ENCODE data around the gene HBE1. TPM values are rescaled to one million over a fixed set of nuclear protein-coding genes. Genes with fewer than 3 reads are reported as not detected.

HBE1 gene
- total RNA-seq, 1 donor from 2014 or later: not detected

DNA sequence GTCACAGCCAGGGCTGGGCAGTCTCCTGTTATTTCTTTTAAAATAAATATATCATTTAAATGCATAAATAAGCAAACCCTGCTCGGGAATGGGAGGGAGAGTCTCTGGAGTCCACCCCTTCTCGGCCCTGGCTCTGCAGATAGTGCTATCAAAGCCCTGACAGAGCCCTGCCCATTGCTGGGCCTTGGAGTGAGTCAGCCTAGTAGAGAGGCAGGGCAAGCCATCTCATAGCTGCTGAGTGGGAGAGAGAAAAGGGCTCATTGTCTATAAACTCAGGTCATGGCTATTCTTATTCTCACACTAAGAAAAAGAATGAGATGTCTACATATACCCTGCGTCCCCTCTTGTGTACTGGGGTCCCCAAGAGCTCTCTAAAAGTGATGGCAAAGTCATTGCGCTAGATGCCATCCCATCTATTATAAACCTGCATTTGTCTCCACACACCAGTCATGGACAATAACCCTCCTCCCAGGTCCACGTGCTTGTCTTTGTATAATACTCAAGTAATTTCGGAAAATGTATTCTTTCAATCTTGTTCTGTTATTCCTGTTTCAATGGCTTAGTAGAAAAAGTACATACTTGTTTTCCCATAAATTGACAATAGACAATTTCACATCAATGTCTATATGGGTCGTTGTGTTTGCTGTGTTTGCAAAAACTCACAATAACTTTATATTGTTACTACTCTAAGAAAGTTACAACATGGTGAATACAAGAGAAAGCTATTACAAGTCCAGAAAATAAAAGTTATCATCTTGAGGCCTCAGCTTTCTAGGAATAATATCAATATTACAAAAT lies 18.6 kb upstream of the HBE1 start:
- no peak overlapping the region for H3K4me3 Mint-ChIP-seq
- Histone ChIP-seq H3K9me3 (ENCODE audit: low read depth) (no peaks in the 10 kb centered on the region), H3K4me2 (no peak overlapping the region), H3K36me3 (no peaks in the 10 kb centered on the region), H3K79me2 (ENCODE audit: low read depth) (no peaks in the 10 kb centered on the region), H3F3A (ENCODE audit: low read depth) (no peaks in the 10 kb centered on the region), H4K20me1 (ENCODE audit: low read depth) (no peaks in the 10 kb centered on the region), H2AFZ (replicated peaks) (no peak overlapping the region), H3K4me3 (no peak overlapping the region), H3K9ac (no peak overlapping the region), H3K4me1 (no peaks in the 10 kb centered on the region), H3K27ac (no peak overlapping the region), H3K27me3 (no peaks in the 10 kb centered on the region)
- H3K9me3 Mint-ChIP-seq: no peaks in the 10 kb centered on the region
- no peaks in the 10 kb centered on the region for H3K36me3 Mint-ChIP-seq
- H3K27ac Mint-ChIP-seq: no peak overlapping the region
- TF ChIP-seq EZH2phosphoT487 (IDR thresholded peaks at IDR 0.05): no peak
- TF ChIP-seq EZH2 (IDR thresholded peaks at IDR 0.05): no peak
- TF ChIP-seq, protein P1, sequence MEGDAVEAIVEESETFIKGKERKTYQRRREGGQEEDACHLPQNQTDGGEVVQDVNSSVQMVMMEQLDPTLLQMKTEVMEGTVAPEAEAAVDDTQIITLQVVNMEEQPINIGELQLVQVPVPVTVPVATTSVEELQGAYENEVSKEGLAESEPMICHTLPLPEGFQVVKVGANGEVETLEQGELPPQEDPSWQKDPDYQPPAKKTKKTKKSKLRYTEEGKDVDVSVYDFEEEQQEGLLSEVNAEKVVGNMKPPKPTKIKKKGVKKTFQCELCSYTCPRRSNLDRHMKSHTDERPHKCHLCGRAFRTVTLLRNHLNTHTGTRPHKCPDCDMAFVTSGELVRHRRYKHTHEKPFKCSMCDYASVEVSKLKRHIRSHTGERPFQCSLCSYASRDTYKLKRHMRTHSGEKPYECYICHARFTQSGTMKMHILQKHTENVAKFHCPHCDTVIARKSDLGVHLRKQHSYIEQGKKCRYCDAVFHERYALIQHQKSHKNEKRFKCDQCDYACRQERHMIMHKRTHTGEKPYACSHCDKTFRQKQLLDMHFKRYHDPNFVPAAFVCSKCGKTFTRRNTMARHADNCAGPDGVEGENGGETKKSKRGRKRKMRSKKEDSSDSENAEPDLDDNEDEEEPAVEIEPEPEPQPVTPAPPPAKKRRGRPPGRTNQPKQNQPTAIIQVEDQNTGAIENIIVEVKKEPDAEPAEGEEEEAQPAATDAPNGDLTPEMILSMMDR (IDR thresholded peaks at IDR 0.05): no peak
- no peaks in the 10 kb centered on the region for H3K4me1 Mint-ChIP-seq
- H3K27me3 Mint-ChIP-seq (ENCODE audit: insufficient read depth, low read depth): peaks cover 2% of the 10 kb centered on the region
- no peak for DNase-seq (ENCODE audit: low spot score)

DNA sequence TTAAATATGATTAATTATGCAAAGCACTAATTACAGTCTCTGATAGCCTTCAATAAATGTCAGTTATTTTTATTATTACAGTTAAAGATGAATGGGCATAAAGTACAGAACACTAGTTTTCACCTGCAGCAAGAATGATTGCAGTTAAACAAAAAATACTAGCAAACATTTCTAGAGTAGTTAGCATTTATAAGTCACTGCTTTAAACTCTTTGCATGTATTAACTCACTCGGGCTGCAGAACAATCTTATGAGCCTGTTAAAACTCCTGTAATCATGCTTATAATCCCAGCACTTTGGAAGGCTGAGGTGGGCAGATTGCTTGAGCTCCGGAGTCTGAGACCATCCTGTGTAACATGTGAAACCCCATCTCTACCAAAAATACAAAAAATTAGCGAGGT lies 17.2 kb upstream of the HBE1 start:
- H3K4me3 ChIP-seq: no peak overlapping the region

DNA sequence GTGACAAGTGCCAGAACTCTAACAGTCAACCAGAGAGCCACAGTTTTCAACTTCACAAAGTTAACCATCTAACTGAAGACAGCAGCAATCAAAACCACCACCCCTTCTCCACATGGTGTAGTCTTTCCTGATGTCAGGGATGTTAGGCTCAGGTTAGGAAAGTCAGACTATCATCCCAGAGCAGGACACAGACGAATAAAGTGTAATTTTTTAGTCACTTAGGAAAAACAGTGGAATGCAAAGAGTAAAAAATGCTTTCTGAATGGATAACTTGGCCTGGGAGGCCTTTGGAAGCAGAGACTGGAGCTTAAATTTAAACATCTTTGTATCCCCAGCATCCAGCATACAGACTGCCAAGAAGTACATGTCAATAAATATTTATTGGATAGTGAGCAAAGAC lies 16.6 kb upstream of the HBE1 start:
- no peak for DNase-seq (ENCODE audit: low spot score)
- Histone ChIP-seq H3K27ac (no peak overlapping the region), H3K27me3 (no peaks in the 10 kb centered on the region), H2AFZ (replicated peaks) (no peak overlapping the region), H3K9me3 (ENCODE audit: low read depth) (no peaks in the 10 kb centered on the region), H4K20me1 (ENCODE audit: low read depth) (no peaks in the 10 kb centered on the region), H3K4me3 (no peak overlapping the region), H3K9ac (no peak overlapping the region), H3K36me3 (no peaks in the 10 kb centered on the region), H3K4me1 (no peaks in the 10 kb centered on the region), H3F3A (ENCODE audit: low read depth) (no peaks in the 10 kb centered on the region), H3K4me2 (no peak overlapping the region), H3K79me2 (ENCODE audit: low read depth) (no peaks in the 10 kb centered on the region)
- TF ChIP-seq, protein P1 (IDR thresholded peaks at IDR 0.05): no peak
- TF ChIP-seq EZH2phosphoT487 (IDR thresholded peaks at IDR 0.05) (no peak), EZH2 (IDR thresholded peaks at IDR 0.05) (no peak)
- H3K4me1 Mint-ChIP-seq: no peaks in the 10 kb centered on the region
- H3K9me3 Mint-ChIP-seq: no peaks in the 10 kb centered on the region
- H3K27ac Mint-ChIP-seq: no peak overlapping the region
- peaks cover 2% of the 10 kb centered on the region for H3K27me3 Mint-ChIP-seq (ENCODE audit: insufficient read depth, low read depth)
- H3K36me3 Mint-ChIP-seq: no peaks in the 10 kb centered on the region
- H3K4me3 Mint-ChIP-seq: no peak overlapping the region

More for the DNA sequence above, 17.2 kb upstream of the HBE1 start:
- Mint-ChIP-seq H3K27ac (no peak overlapping the region), H3K27me3 (ENCODE audit: insufficient read depth, low read depth) (peaks cover 2% of the 10 kb centered on the region), H3K4me1 (no peaks in the 10 kb centered on the region), H3K9me3 (no peaks in the 10 kb centered on the region), H3K4me3 (no peak overlapping the region), H3K36me3 (no peaks in the 10 kb centered on the region)
- no peak overlapping the region for H2AFZ ChIP-seq (replicated peaks)
- H3K36me3 ChIP-seq: no peaks in the 10 kb centered on the region
- H3K9me3 ChIP-seq (ENCODE audit: low read depth): no peaks in the 10 kb centered on the region
- DNase-seq (ENCODE audit: low spot score): no peak
- H3K79me2 ChIP-seq (ENCODE audit: low read depth): no peaks in the 10 kb centered on the region
- no peaks in the 10 kb centered on the region for H3K4me1 ChIP-seq
- TF ChIP-seq EZH2 (IDR thresholded peaks at IDR 0.05): no peak
- no peak for TF ChIP-seq EZH2phosphoT487 (IDR thresholded peaks at IDR 0.05)
- TF ChIP-seq, protein P1 (IDR thresholded peaks at IDR 0.05): no peak
- no peaks in the 10 kb centered on the region for H4K20me1 ChIP-seq (ENCODE audit: low read depth)
- H3K27ac ChIP-seq: no peak overlapping the region
- no peak overlapping the region for H3K4me2 ChIP-seq
- H3K9ac ChIP-seq: no peak overlapping the region
- H3F3A ChIP-seq (ENCODE audit: low read depth): no peaks in the 10 kb centered on the region
- no peaks in the 10 kb centered on the region for H3K27me3 ChIP-seq
